Subcutaneous adipose tissue (tissue), 4 donors: ENCODE data around the gene AQP12B. TPM values are rescaled to one million over a fixed set of nuclear protein-coding genes. Genes with fewer than 3 reads are reported as not detected.

Experiments used
- total RNA-seq, 4 donors: library from RNA; depleted of rRNA; stranded (reverse); fragments of >200 nt; gene quantifications; one replicate each; pipeline ENCODE4 v1.1.0, GENCODE V29; 2016
- TF ChIP-seq, protein P1 (sequence below): fragments of 450-650 bp; IDR thresholded peaks from one replicate; pipeline ENCODE4 v1.5.1; 2016; ENCODE audit warnings: low read depth, mild to moderate bottlenecking, control low read depth, antibody characterized with exemption, moderate library complexity

AQP12B gene
- total RNA-seq, 4 donors from 2014 or later: not detected

GRCh38 chr2:240717181-240717641 lies 34.5 kb upstream of the AQP12B start:
- TF ChIP-seq, protein P1, sequence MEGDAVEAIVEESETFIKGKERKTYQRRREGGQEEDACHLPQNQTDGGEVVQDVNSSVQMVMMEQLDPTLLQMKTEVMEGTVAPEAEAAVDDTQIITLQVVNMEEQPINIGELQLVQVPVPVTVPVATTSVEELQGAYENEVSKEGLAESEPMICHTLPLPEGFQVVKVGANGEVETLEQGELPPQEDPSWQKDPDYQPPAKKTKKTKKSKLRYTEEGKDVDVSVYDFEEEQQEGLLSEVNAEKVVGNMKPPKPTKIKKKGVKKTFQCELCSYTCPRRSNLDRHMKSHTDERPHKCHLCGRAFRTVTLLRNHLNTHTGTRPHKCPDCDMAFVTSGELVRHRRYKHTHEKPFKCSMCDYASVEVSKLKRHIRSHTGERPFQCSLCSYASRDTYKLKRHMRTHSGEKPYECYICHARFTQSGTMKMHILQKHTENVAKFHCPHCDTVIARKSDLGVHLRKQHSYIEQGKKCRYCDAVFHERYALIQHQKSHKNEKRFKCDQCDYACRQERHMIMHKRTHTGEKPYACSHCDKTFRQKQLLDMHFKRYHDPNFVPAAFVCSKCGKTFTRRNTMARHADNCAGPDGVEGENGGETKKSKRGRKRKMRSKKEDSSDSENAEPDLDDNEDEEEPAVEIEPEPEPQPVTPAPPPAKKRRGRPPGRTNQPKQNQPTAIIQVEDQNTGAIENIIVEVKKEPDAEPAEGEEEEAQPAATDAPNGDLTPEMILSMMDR: no peak

- TF ChIP-seq, protein P1: no peak
Measured at GRCh38 chr2:240716130-240716798, 33.6 kb upstream of the AQP12B start.

DNA sequence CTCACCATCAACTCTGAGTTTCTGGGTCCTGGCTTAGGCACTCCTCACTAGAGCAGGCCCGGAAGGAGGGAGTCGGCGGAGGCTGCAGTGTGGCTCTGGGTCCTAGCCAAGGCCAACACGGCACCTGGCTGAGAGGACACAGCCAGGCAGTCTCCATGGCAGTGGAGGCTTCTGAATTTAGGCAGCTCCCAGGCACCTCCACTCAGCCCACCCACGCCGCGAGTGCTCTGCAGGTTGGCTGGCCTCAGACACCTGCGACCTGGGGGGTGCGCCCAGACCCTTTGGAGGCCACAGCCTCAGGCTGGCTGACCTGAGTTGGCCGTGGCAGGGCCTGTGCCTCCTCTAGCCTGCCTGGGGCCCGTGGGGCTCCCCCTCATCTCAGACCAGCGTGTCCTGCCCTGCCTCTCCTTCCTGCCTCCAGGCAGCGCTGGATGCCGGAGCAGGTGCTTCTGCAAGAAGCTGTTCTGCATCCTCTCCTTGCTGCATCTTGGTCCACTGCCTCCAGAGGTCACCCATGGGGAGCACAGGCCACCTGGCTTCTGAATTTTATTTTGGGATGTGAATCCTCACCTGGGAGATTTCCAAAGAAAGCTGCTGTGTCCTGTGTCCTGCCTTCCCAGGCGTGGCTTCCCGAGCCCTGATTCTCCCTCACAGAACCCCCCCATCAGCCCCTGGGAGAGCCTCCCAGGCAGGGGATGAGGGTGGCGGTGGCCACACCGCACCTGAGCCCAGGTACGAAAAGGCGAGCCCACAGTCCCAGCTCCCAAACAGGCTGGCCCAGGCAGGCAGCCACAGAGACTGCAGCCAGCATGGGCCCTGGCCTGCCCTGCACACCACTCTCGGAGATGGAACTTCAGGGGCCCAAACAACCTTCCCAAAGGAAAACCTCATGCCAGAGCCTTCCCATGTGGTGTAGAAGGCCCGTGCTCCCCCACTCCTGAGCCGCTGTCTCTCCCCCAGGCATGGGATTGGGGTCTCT lies 32.4 kb upstream of the AQP12B start:
- TF ChIP-seq, protein P1: no peak

DNA sequence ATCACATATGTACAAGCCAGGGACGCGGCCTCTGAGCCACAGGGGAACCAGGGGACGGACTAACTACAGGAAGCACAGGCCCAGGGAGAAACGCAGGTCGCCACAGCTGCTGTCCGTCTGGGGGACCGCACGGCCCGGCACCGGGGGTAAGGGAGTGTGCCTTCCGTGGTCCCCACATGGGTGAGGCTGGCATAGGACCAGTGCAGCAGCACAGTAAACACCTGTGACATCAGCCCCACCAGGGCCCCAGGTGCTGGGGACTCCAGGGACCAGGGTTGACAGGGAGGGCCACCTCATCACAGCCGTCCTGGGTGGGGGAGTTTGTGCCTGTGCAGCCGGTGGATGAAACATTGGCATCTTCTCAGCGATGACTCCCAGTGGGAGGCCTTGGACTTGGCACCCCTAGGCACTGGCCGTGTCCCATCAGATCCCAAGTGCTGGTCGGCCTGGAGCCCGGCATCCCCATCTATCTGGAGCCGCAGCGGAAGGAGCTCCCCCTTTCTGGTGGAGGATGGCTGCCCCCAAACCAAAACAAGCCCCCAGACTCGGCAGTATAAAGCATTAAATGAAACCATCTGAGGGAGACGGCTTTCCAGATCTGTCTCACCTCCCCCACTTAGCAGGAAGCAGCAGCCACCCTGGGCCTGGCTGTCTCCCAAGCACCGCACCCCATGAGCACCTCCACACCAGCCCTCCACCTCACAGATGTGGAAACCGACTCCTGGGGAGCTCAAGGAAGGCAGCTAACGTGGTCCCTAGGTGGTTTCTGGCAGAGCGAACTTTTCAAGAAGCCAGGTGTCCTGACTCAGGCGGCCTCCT lies 31.5 kb upstream of the AQP12B start:
- TF ChIP-seq, protein P1: no peak

- TF ChIP-seq, protein P1: no peak
Measured at GRCh38 chr2:240713071-240713927, 30.6 kb upstream of the AQP12B start.

GRCh38 chr2:240712121-240712520 lies 29.4 kb upstream of the AQP12B start:
- TF ChIP-seq, protein P1: no peak
